Ishikawa (cell line): ENCODE data around the gene NLRC5.

Experiments
- CEBPB ChIP-seq: IDR thresholded peaks from 2 replicates; pipeline ENCODE4 v1.6.1; 2012
- CREB1 ChIP-seq: IDR thresholded peaks from 2 replicates; pipeline ENCODE4 v1.6.1; 2012; ENCODE audit warnings: low read depth
- EGR1 ChIP-seq: IDR thresholded peaks from 2 replicates; pipeline ENCODE4 v1.6.1; 2012
- EP300 ChIP-seq: IDR thresholded peaks from 2 replicates; pipeline ENCODE4 v1.6.1; 2012; ENCODE audit warnings: borderline replicate concordance
- FOXM1 ChIP-seq: IDR thresholded peaks from 2 replicates; pipeline ENCODE4 v1.6.1; 2012; ENCODE audit warnings: low read depth, borderline replicate concordance
- RAD21 ChIP-seq: IDR thresholded peaks from 2 replicates; pipeline ENCODE4 v1.6.1; 2012; ENCODE audit warnings: low read depth
- TAF1 ChIP-seq: IDR thresholded peaks from 2 replicates; pipeline ENCODE4 v1.6.1; 2012; ENCODE audit warnings: low read depth, mild to moderate bottlenecking
- TCF12 ChIP-seq: IDR thresholded peaks from 2 replicates; pipeline ENCODE4 v1.6.1; 2012; ENCODE audit warnings: low read depth
- TEAD4 ChIP-seq: IDR thresholded peaks from 2 replicates; pipeline ENCODE4 v1.6.1; 2012
- YY1 ChIP-seq: IDR thresholded peaks from 2 replicates; pipeline ENCODE4 v1.6.1; 2012; ENCODE audit warnings: low read depth
- ZBTB7A ChIP-seq: IDR thresholded peaks from 2 replicates; pipeline ENCODE4 v1.6.1; 2012; ENCODE audit warnings: low read depth
- TF ChIP-seq, protein P1 (sequence below): IDR thresholded peaks from 2 replicates; pipeline ENCODE4 v1.6.1; 2012; ENCODE audit warnings: low read depth, mild to moderate bottlenecking
- TF ChIP-seq, protein P2 (sequence below): IDR thresholded peaks from 2 replicates; pipeline ENCODE4 v1.6.1; 2012
- TF ChIP-seq, protein P3 (sequence below): IDR thresholded peaks from 2 replicates; pipeline ENCODE4 v1.6.1; 2012

DNA sequence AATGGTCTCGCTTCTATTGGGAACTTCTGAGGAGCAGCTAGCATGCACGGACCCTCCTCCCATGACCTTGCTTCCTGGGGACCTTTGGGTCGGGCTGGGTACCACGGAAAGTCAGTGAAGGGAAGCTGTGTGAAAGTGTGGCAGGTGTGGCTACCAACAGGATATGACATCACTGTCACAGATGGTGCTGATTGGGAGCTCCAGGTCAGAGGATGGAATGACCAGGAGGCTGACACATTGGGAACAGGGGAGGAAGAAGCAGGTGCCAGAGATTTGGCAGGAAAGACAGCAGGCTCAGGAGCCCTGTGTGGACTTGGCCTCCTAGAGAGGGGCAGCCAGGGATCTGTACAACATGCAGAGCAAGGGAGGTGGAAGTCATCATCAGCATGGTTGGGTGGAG is 137.1 kb downstream of the NLRC5 start:
- TF ChIP-seq EP300 (no peak), TAF1 (no peak), CREB1 (no peak), EGR1 (no peak), CEBPB (no peak), RAD21 (no peak), ZBTB7A (no peak), FOXM1 (no peak), TEAD4 (no peak), YY1 (no peak), TCF12 (no peak)
- TF ChIP-seq, protein P1, sequence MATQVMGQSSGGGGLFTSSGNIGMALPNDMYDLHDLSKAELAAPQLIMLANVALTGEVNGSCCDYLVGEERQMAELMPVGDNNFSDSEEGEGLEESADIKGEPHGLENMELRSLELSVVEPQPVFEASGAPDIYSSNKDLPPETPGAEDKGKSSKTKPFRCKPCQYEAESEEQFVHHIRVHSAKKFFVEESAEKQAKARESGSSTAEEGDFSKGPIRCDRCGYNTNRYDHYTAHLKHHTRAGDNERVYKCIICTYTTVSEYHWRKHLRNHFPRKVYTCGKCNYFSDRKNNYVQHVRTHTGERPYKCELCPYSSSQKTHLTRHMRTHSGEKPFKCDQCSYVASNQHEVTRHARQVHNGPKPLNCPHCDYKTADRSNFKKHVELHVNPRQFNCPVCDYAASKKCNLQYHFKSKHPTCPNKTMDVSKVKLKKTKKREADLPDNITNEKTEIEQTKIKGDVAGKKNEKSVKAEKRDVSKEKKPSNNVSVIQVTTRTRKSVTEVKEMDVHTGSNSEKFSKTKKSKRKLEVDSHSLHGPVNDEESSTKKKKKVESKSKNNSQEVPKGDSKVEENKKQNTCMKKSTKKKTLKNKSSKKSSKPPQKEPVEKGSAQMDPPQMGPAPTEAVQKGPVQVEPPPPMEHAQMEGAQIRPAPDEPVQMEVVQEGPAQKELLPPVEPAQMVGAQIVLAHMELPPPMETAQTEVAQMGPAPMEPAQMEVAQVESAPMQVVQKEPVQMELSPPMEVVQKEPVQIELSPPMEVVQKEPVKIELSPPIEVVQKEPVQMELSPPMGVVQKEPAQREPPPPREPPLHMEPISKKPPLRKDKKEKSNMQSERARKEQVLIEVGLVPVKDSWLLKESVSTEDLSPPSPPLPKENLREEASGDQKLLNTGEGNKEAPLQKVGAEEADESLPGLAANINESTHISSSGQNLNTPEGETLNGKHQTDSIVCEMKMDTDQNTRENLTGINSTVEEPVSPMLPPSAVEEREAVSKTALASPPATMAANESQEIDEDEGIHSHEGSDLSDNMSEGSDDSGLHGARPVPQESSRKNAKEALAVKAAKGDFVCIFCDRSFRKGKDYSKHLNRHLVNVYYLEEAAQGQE, result no peak
- TF ChIP-seq, protein P2, sequence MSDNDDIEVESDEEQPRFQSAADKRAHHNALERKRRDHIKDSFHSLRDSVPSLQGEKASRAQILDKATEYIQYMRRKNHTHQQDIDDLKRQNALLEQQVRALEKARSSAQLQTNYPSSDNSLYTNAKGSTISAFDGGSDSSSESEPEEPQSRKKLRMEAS, result no peak
- TF ChIP-seq, protein P3, sequence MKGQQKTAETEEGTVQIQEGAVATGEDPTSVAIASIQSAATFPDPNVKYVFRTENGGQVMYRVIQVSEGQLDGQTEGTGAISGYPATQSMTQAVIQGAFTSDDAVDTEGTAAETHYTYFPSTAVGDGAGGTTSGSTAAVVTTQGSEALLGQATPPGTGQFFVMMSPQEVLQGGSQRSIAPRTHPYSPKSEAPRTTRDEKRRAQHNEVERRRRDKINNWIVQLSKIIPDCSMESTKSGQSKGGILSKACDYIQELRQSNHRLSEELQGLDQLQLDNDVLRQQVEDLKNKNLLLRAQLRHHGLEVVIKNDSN, result no peak
